ENCODE data around the gene SYT1. TPM values are rescaled to one million over a fixed set of nuclear protein-coding genes. Genes with fewer than 3 reads are reported as not detected.
"Not testable (repeated sequence)": the region's sequence is repeated elsewhere in the genome, so short reads cannot be mapped to it uniquely, and the experiment has no call there.

The SYT1 gene
- total and polyA plus RNA-seq, 7 donors = 2.8 to 20.0 (median 10.6) TPM; not detected in 1

DNA sequence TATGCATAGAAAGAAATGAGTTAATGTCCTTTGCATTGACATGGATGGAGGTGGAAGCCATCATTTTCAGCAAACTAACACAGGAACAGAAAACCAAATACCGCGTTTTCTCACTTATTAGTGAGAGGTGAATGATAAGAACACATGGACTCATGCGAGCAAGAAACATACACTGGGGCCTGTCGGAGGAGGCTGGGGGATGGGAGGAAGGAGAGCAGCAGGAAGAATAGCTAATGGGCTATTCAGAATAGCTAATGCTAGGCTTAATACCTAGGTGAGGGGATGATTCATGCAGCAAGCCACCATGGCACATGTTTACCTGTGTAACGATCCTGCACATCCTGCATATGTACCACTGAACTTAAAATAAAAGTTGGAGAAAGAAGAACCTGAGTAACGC, 29.1 kb upstream of the SYT1 start:
- H3K36me3 ChIP-seq = no peaks in the 10 kb centered on the region
- 92 to 93% methylated on average over 6 of the region's 6 CpGs for WGBS, 2 donors
- H3K9me3 ChIP-seq = no peaks in the 10 kb centered on the region
- H3K27ac ChIP-seq = no peak overlapping the region
- no peak for TF ChIP-seq POLR2AphosphoS5 (IDR thresholded peaks at IDR 0.05)
- TF ChIP-seq CTCF (IDR thresholded peaks at IDR 0.05) = no peak
- TF ChIP-seq EP300 (IDR thresholded peaks at IDR 0.05) = no peak
- no peak for TF ChIP-seq POLR2A (IDR thresholded peaks at IDR 0.05)
- no peaks in the 10 kb centered on the region for H3K27me3 ChIP-seq
- no peak for DNase-seq
- intact Hi-C loops (cut with DNase I) = no loop called here
- H3K4me1 ChIP-seq = no peaks in the 10 kb centered on the region
- H3K4me3 ChIP-seq = no peak overlapping the region

- H3K36me3 ChIP-seq; H3K27me3 ChIP-seq; H3K4me1 ChIP-seq; intact Hi-C loops (cut with DNase I); H3K4me3 ChIP-seq; H3K9me3 ChIP-seq; H3K27ac ChIP-seq; DNase-seq: not testable (repeated sequence)
- 74 to 84% methylated on average over 7 of the region's 7 CpGs for WGBS, 2 donors
Measured at GRCh38 chr12:78840518-78841019, 24.0 kb upstream of the SYT1 start.

DNA sequence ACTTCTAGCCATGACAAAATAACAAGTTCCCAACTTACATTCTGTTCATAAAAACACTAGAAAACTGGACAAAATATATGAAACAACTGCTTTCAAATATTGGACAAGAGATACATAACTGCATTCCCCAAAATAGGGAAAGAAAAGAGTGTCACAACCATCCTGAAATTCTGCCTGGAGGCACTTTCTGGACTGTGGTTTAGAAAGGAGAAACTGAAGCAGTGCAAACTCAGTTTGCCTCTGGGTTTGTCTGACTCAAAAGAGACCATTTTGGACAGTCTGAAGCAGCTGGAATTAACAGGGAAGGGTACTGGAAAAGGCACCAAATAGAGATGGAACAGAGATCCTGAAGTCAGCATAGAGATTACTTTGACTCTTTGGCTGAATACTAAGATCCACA, 11.3 kb upstream of the SYT1 start:
- Histone ChIP-seq H3K4me3 (no peak overlapping the region), H3K27me3 (no peaks in the 10 kb centered on the region), H3K36me3 (no peaks in the 10 kb centered on the region), H3K9me3 (peaks cover 0 to 4% (median 0%) of the 10 kb centered on the region in 4 donors), H3K4me1 (no peaks in the 10 kb centered on the region), H3K27ac (no peak overlapping the region)
- DNase-seq = no peak
- TF ChIP-seq EP300 (IDR thresholded peaks at IDR 0.05) = no peak
- TF ChIP-seq POLR2AphosphoS5 (IDR thresholded peaks at IDR 0.05) = no peak
- no peak for TF ChIP-seq POLR2A (IDR thresholded peaks at IDR 0.05)
- TF ChIP-seq CTCF (IDR thresholded peaks at IDR 0.05) = no peak
- intact Hi-C loops (cut with DNase I) = no loop called here

DNA sequence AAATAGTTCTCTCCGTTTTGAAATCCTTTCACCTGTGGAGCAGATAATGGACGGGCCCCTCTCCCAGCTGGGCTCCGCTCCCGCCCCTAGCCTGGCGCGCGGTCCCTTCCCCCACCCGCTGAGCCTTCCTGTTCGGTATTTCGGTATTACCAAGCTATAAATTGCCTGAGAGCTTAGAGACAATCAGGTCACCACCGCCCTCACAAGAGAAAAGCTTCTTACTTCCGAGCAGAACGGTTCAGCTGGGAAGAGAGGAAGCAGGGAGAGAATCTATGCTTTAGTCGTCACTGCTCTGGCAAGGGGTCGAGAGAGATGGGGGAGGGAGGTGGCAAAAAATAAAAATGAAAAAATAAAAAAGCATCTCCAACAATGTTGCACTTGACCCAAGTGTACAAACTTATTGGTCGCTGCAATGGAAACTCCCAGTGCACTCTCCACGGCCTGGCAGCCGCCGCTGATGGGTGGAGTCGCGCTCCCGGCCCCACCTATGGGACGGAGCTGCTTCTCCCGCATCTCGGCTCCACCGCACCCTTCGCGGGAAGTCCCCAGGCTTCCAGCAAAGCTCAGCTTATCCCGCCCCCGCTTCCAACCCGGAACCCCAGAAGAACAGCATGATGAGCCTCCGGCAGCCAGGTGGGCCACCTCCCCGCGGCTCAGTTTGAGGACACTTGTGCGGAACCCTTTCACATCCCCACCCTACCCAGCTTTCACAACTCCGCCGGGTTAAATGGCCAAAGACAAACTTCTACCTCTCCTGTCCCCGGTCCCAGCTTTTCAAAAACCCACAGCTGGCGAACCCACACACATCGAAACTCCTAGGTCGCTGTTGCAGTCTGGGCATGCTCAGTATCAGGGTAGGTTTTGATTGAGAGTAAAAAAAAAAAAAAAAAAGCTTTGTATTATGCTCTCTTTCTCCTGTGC, 832 bp upstream of the SYT1 start:
- intact Hi-C loops (cut with DNase I) = no loop called here
- H3K27me3 ChIP-seq = peaks cover 0 to 13% (median 0%) of the 10 kb centered on the region in 3 donors
- H3K4me1 ChIP-seq = peaks cover 0 to 18% (median 16%) of the 10 kb centered on the region in 4 donors
- WGBS, 2 donors = 2 to 4% methylated on average over 41 of the region's 41 CpGs
- peak overlapping the region in 3 of 4 donors; percentile 43 to 71 (median 55) for H3K27ac ChIP-seq
- peak overlapping the region; percentile 39 to 57 (median 52) for H3K4me3 ChIP-seq
- no peaks in the 10 kb centered on the region for H3K9me3 ChIP-seq
- DNase-seq = peak; percentile 75
- TF ChIP-seq EP300 (IDR thresholded peaks at IDR 0.05) (no peak), CTCF (IDR thresholded peaks at IDR 0.05) (no peak), POLR2A (IDR thresholded peaks at IDR 0.05) (no peak), POLR2AphosphoS5 (IDR thresholded peaks at IDR 0.05) (peak in 1 of 4 donors; percentile 12)
- H3K36me3 ChIP-seq = no peaks in the 10 kb centered on the region

DNA sequence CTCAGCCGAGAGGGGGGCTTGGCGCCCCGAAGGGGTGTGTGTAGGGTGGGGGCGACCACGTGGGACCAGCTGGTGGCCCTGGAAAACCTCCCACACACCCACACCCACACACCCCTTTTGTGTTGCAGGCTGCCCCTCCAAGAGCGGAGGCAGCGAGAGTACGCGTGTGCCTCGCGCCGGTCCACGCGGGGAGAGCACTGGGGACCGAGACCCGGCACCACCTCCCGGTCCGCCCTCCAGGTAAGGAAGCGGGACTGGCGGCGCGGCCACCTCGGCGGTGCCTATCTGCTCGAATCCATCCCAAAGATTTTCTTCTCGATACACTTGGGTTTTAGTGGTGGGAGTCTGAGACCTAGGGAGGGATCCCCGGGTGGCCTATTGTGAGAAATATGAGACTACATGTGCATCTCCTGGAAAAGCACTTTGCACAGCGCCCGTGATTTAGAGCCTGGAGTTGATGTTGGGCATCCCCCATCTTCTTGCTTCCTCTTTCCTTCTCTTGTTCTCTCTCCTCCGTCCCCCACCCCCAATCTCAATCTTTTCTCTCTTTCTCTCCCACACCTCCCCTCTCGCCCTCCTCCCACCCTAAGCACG, 393 bp downstream of the SYT1 start:
- TF ChIP-seq CTCF (IDR thresholded peaks at IDR 0.05) = no peak
- no peak for TF ChIP-seq POLR2A (IDR thresholded peaks at IDR 0.05)
- no peak for TF ChIP-seq POLR2AphosphoS5 (IDR thresholded peaks at IDR 0.05)
- TF ChIP-seq EP300 (IDR thresholded peaks at IDR 0.05) = no peak
- intact Hi-C loops (cut with DNase I) = no loop called here
- no peaks in the 10 kb centered on the region for H3K36me3 ChIP-seq
- peaks cover 0 to 13% (median 0%) of the 10 kb centered on the region in 3 donors for H3K27me3 ChIP-seq
- peak overlapping the region; percentile 39 to 57 (median 52) for H3K4me3 ChIP-seq
- 6 to 10% methylated on average over 31 of the region's 32 CpGs for WGBS, 2 donors
- H3K9me3 ChIP-seq = no peaks in the 10 kb centered on the region
- peak overlapping the region in 3 of 4 donors; percentile 39 to 55 (median 43) for H3K27ac ChIP-seq
- peaks cover 0 to 18% (median 16%) of the 10 kb centered on the region in 4 donors for H3K4me1 ChIP-seq
- no peak for DNase-seq

Data from sigmoid colon (tissue), 7 donors.